Uterus (tissue), 4 donors: Measurements from ENCODE around the gene SDK2. TPM values are rescaled to one million over a fixed set of nuclear protein-coding genes. Genes with fewer than 3 reads are reported as not detected.

ENCODE experiments used
- DNase-seq, 2 donors: peaks; one replicate each; pipeline ENCODE4 v3.0.0-alpha.2; 2019 to 2020
- H3K27ac ChIP-seq, 2 donors: fragments of 200-600 bp; sonication (generic); 1 replicate in 1 of 2; 2 replicates in 1 of 2; pipeline ENCODE4 v1.5.1; 2016 to 2018
- H3K27me3 ChIP-seq, 2 donors: fragments of 200-600 bp; sonication (generic); one replicate each; pipeline ENCODE4 v1.5.1; 2018 to 2019; ENCODE audit warnings: control low read depth in 1 of 2
- H3K36me3 ChIP-seq, 2 donors: fragments of 200-600 bp; sonication (generic); one replicate each; pipeline ENCODE4 v1.5.1; 2019; ENCODE audit warnings: control low read depth in 1 of 2
- H3K4me1 ChIP-seq, 2 donors: fragments of 200-600 bp; sonication (generic); one replicate each; pipeline ENCODE4 v1.5.1; 2018 to 2019; ENCODE audit warnings: control low read depth in 1 of 2
- H3K4me3 ChIP-seq, 2 donors: fragments of 200-600 bp; sonication (generic); 1 replicate in 1 of 2; 2 replicates in 1 of 2; pipeline ENCODE4 v1.5.1; 2018 to 2019; ENCODE audit warnings: mild to moderate bottlenecking in 1 of 2
- H3K9me3 ChIP-seq, 2 donors: fragments of 200-600 bp; sonication (generic); one replicate each; pipeline ENCODE4 v1.5.1; 2019; ENCODE audit warnings: control low read depth in 1 of 2
- CTCF ChIP-seq, 4 experiments: fragments of 200-600 bp in 2 of 4; fragments of 450-650 bp in 2 of 4; sonication (generic) in 2 of 4; IDR thresholded peaks; one replicate each; pipeline ENCODE4 v1.5.1; 2016 to 2019; ENCODE audit warnings: antibody characterized with exemption in 4 of 4, mild to moderate bottlenecking in 2 of 4, moderate library complexity in 1 of 4
- POLR2A ChIP-seq, 2 donors: fragments of 450-650 bp; IDR thresholded peaks; one replicate each; pipeline ENCODE4 v1.6.1; 2016; ENCODE audit warnings: antibody characterized with exemption in 2 of 2, mild to moderate bottlenecking in 1 of 2, moderate library complexity in 1 of 2
- intact Hi-C: fragments of 100-400 bp; cut with DNase I; formaldehyde crosslinking; loops from one replicate; pipeline ENCODE4 v1.15.1; 2023; ENCODE audit warnings: low total_unique reads
- total RNA-seq, 4 donors: library from RNA; depleted of rRNA in 3 of 4; stranded (reverse); fragments of >200 nt in 3 of 4; gene quantifications; one replicate each; pipeline versions ENCODE4 v1.1.0 to v1.2.4, GENCODE V29; 2014 to 2023
- donor health status: DM: yes; HTN: yes; CAD: no.

The SDK2 gene
- total RNA-seq, 4 donors from 2014 or later, result 1.1 to 5.0 TPM; not detected in 2

- intact Hi-C loops, result no loop called here
- TF ChIP-seq CTCF (IDR thresholded peaks at IDR 0.05) (no peak), POLR2A (IDR thresholded peaks at IDR 0.05) (no peak)
These were observed 136.0 kb downstream of the SDK2 start for GRCh38 chr17:73508057-73508930.

GRCh38 chr17:73506470-73507435 is 137.5 kb downstream of the SDK2 start:
- H3K36me3 ChIP-seq, result no peaks in the 10 kb centered on the region
- H3K27ac ChIP-seq, result no peak overlapping the region
- H3K4me3 ChIP-seq, result no peak overlapping the region
- H3K27me3 ChIP-seq, result no peaks in the 10 kb centered on the region
- no peaks in the 10 kb centered on the region for H3K4me1 ChIP-seq
- no peak for DNase-seq
- intact Hi-C loops, result no loop called here
- no peaks in the 10 kb centered on the region for H3K9me3 ChIP-seq
- no peak for TF ChIP-seq CTCF (IDR thresholded peaks at IDR 0.05)
- no peak for TF ChIP-seq POLR2A (IDR thresholded peaks at IDR 0.05)

More at GRCh38 chr17:73508057-73508930, 136.0 kb downstream of the SDK2 start:
- Histone ChIP-seq H3K27me3 (no peaks in the 10 kb centered on the region), H3K27ac (no peak overlapping the region), H3K9me3 (no peaks in the 10 kb centered on the region), H3K36me3 (no peaks in the 10 kb centered on the region), H3K4me3 (no peak overlapping the region), H3K4me1 (no peaks in the 10 kb centered on the region)
- no peak for DNase-seq

- intact Hi-C loops, result no loop called here
- Histone ChIP-seq H3K27ac (no peak overlapping the region), H3K9me3 (no peaks in the 10 kb centered on the region), H3K4me3 (no peak overlapping the region), H3K27me3 (no peaks in the 10 kb centered on the region), H3K36me3 (no peaks in the 10 kb centered on the region), H3K4me1 (no peaks in the 10 kb centered on the region)
- TF ChIP-seq POLR2A (IDR thresholded peaks at IDR 0.05) (no peak), CTCF (IDR thresholded peaks at IDR 0.05) (no peak)
- DNase-seq, result no peak
These were observed 140.7 kb downstream of the SDK2 start for GRCh38 chr17:73503560-73503959.

- intact Hi-C loops, result no loop called here
- no peaks in the 10 kb centered on the region for H3K4me1 ChIP-seq
- H3K36me3 ChIP-seq, result no peaks in the 10 kb centered on the region
- no peaks in the 10 kb centered on the region for H3K27me3 ChIP-seq
- no peaks in the 10 kb centered on the region for H3K9me3 ChIP-seq
- TF ChIP-seq POLR2A (IDR thresholded peaks at IDR 0.05) (no peak), CTCF (IDR thresholded peaks at IDR 0.05) (no peak)
- H3K4me3 ChIP-seq, result no peak overlapping the region
- no peak overlapping the region for H3K27ac ChIP-seq
- DNase-seq, result no peak
These were observed 143.7 kb downstream of the SDK2 start for GRCh38 chr17:73500414-73500999.
